DMS79 treated with DMSO at 0.1 percent for 48 hours (cell line): ENCODE data around the gene SUN1.

Experiments used
- DNase-seq: peaks from one replicate; lab custom pipeline; 2025; lab: John Stamatoyannopoulos, UW

The SUN1 gene

GRCh38 chr7:879093-879492 lies 46.8 kb downstream of the SUN1 start:
- no peak for DNase-seq

- DNase-seq = no peak
These were observed 47.4 kb downstream of the SUN1 start for GRCh38 chr7:879706-880105.

- DNase-seq = no peak
These were observed 48.2 kb downstream of the SUN1 start for GRCh38 chr7:880450-880849.

GRCh38 chr7:881441-882234 lies 49.4 kb downstream of the SUN1 start:
- DNase-seq = no peak

- no peak for DNase-seq
These were observed 50.2 kb downstream of the SUN1 start for GRCh38 chr7:882336-883035.

GRCh38 chr7:883055-884021 lies 51.1 kb downstream of the SUN1 start:
- no peak for DNase-seq

- DNase-seq = no peak
These were observed 52.1 kb downstream of the SUN1 start for GRCh38 chr7:884191-885003.

- DNase-seq = no peak
These were observed 53.1 kb downstream of the SUN1 start for GRCh38 chr7:885261-885892.

GRCh38 chr7:885893-886625 lies 53.8 kb downstream of the SUN1 start:
- no peak for DNase-seq

GRCh38 chr7:886626-887487 lies 54.6 kb downstream of the SUN1 start:
- no peak for DNase-seq

- no peak for DNase-seq
These were observed 55.2 kb downstream of the SUN1 start for GRCh38 chr7:887488-887820.

GRCh38 chr7:888081-889024 lies 56.1 kb downstream of the SUN1 start:
- no peak for DNase-seq

GRCh38 chr7:889025-889390 lies 56.7 kb downstream of the SUN1 start:
- no peak for DNase-seq

- DNase-seq = no peak
These were observed 57.1 kb downstream of the SUN1 start for GRCh38 chr7:889391-889790.

GRCh38 chr7:890868-891267 lies 58.6 kb downstream of the SUN1 start:
- no peak for DNase-seq

- no peak for DNase-seq
These were observed 59.0 kb downstream of the SUN1 start for GRCh38 chr7:891291-891690.

GRCh38 chr7:891805-892204 lies 59.5 kb downstream of the SUN1 start:
- no peak for DNase-seq
